GM12872 (cell line): Measurements from ENCODE around the gene DTL.

Experiments used
- CTCF ChIP-seq: IDR thresholded peaks from 3 replicates; pipeline ENCODE4 v1.5.1; 2011; ENCODE audit warnings: low read depth, mild to moderate bottlenecking, low read length, moderate library complexity; ENCODE audit not compliant: insufficient read depth

Gene DTL

GRCh38 chr1:212101735-212102134 is 66.2 kb downstream of the DTL start:
- TF ChIP-seq CTCF = no peak

GRCh38 chr1:212104586-212105325 is 69.2 kb downstream of the DTL start:
- TF ChIP-seq CTCF = no peak

- TF ChIP-seq CTCF = no peak
These were observed 70.8 kb downstream of the DTL start for GRCh38 chr1:212106286-212106792.

- no peak for TF ChIP-seq CTCF
These were observed 71.9 kb downstream of the DTL start for GRCh38 chr1:212107481-212107880.

GRCh38 chr1:212108187-212108586 is 72.6 kb downstream of the DTL start:
- no peak for TF ChIP-seq CTCF

GRCh38 chr1:212108981-212109380 is 73.4 kb downstream of the DTL start:
- TF ChIP-seq CTCF = no peak

- TF ChIP-seq CTCF = no peak
These were observed 74.2 kb downstream of the DTL start for GRCh38 chr1:212109728-212110127.
